GM21576 (cell line): ENCODE data around the gene PIGR.

Experiments used
- ATAC-seq: cut with Tn5 transposase; IDR thresholded peaks from one replicate; pipeline ENCODE4 v1.9.1; 2021; ENCODE audit warnings: mild to moderate bottlenecking, moderate library complexity; ENCODE audit not compliant: unreplicated experiment

The PIGR gene

DNA sequence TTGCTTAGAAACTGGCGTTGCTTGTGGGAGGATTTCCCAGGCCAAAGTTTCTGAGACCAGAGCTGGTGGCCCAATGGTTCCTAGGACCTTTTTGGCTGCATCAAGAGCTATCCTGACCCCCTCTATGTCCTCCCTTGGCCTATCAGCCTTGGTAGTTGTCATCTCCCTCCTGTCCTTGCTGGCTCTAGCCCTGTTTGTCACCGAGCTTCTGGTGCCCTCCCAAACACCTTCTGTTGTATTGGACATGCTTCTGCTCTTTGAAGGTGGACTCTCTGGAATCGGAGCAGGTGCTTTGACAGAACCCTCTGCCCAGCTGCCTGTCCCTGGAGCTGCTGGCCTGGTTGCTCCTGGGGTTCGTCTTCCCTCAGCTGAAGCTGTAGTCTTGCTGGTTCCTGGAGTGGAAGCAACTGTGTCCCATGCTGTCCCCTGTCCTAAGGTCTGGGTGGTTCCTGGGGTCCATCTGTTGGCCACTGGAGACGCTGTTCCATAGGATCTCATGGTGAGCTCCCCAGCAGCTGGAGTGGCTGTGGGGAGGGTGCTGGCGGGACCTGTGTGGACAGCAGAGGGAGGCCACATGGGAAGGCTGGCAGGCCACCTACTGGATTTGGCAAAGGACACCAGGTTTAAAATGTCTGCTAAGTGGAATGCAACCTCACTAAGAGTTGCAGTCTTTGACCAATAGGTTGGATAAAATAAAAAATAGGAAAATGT is 14.6 kb upstream of the PIGR start:
- no peak for ATAC-seq

DNA sequence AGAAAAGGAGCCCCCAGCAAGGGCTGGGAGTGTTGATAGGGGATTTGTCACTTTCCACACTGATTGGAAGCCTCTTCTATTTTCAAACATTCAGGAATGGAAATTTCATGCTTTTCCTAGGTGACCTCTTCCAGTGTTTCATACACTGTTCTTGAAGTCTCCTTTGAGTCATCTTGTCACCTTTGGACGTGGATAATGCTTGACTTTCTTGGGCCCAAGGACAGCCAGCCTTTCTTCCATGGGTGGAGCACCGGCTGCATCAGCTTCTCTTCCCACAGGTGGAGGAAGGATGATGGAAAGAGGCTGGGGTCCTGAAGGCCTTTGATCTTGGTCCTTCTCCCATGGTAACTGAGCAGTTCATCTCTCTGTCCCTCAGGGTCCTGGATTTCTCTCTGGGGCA is 11.9 kb upstream of the PIGR start:
- no peak for ATAC-seq

DNA sequence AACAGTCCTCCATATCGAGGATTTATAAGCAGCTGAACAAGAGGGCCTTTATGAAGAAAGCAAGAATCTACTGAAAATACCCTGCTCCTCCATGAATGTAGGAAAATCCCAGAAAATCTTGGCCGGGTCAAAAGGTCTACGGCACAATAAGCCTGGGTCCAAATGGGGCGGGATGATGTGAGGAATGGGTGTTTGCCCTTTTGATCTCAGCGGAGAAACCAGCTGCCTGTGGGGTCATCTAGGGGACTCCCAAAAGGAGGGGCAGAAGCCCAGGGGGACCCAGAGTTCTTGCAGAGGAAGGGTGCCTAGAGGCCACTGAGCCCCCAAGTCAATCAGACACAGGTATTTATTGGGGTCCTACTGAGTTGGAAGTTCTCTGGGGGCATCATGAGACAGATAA is 11.4 kb upstream of the PIGR start:
- ATAC-seq: no peak

DNA sequence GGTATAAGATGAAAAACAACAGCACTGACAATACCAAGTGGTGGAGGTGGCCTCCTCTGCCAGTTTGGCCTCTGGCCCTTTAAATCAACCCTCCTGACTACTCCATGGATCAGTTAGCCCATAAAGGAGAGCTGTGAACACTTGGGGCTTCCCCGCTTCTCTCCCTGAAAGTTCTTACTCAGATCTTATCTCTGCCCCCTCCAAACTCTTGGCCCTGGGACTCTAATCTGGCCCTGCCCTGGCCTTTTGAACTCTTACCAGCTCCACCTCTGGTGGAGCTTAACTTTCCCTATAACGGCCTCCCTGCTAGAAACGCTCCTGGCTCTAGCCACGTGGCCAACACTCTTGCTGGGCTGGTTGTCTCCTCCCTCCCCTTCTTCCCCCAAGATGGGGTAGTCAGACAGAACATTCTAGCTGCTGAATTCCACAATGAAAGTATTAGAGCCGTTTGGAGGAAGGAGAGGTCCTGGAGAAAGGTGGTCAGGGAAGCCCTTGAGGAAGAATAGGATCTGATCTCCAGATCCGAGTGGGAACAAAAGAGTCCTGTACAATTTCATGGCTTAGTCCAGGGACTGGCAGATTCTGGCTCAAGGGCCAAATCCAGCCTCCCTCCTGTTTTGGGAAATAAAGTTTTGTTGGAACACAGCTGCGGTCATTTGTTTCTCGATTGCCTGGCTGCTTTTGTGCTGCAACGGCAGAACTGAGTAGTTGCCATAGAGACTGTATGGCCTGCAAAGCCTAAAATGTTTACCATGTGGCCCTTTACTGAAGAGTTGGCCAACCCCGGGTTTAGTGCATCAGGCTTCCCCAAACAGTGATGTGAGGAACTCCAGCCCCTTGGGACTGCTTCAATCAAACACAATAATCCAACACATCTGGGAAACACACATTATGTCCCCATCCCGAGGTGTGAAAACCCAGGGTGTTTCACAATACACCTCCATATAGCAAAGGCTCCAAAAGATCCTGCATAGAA is 9.5 kb upstream of the PIGR start:
- ATAC-seq: no peak

DNA sequence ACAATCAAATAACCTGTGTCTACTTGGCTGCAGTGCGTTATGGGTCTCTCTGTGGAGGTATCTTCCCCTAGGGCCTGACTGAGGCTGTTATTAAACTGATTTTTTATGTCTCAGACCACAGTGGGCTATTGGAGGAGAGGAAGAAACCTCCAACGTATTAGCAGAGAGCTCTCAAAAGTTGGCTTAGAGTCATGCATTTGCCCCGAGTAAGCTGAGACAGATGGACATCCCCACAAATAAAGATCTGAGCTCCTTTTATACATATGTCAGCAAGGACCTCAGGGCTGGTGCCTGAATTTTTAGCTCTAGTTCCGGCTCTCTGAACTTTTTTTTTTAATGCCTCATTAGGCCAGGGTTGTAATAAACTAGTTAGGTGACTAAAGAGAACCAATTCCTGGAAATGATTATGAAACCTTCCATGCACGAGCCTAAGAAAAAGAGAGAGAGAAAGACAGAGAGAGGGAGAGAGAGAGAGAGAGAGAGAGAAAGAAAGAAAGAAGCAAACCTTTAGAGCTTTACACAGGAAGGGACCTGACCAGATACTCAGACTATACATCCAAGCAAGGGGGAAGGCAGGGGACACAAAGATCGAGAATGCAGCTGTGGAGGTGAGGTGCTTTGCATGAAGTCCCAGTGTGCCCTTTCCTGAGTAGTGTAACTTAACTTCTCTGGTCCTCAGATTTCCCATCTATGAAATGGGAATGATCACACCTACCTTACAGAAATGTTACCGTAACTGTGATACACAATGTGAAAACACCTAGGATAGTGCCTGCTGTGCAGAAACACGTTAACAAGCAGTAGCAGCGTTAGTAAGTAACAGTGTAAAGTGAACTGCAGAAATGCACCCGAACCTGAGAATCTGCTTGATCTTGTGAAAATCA is 8.4 kb upstream of the PIGR start:
- no peak for ATAC-seq

DNA sequence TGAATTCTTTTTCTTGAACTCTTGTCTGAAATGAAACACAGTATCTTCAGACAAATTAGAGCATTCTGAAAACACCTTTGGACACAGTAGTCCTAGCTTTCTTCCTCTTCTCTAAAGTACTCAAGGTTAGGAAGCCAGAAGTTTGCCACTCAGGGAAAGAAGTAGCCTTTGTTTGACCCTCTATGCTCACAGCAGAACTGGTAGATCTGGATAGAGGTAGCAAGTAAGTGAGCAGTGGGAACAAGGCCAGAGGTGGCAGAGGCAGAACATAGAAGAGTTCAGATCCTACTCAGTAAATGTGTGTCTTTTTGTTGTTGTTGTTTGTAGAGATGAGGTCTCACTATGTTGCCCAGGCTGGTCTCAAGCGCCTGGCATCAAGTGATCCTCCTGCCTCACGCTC is 7.4 kb upstream of the PIGR start:
- ATAC-seq: no peak

DNA sequence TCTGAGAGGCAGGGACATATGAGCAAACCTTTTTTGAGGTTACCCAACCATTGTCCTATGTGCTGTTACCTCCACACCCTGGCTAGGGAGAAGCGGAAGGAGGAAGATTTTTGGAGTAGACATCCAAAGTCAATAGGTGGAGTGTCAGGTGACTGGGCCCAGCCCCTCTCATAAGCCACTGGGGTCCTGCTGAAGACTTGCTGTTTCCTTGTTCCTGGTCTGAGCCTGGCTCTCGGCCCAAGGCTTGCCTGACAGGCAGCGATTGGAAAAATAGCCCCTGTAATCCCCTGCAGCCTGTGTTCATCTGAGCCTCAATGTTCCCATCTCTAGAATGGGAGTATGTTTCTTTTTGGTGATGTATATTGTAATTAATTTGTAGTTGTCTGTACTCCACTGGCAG is 6.9 kb upstream of the PIGR start:
- ATAC-seq: no peak

DNA sequence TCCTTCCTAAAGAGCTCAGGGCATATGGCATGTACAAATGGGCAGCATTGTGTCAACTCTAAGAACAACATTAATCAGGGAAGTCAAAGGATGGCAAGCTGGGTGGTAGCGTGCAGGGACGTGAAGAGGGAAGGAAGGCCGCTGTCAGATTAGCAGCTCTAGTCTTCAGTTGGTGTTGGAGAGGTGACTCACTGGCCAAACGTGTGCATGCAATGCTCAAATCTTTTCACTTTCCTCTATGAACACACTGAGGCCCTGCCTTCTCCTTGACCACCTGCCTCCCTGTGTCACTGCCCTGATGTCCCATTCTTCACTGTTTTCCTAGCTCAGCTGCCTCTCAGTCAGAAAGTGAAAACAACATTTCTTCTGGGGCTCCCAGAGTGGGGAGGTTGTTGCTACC is 5.9 kb upstream of the PIGR start:
- ATAC-seq: no peak

DNA sequence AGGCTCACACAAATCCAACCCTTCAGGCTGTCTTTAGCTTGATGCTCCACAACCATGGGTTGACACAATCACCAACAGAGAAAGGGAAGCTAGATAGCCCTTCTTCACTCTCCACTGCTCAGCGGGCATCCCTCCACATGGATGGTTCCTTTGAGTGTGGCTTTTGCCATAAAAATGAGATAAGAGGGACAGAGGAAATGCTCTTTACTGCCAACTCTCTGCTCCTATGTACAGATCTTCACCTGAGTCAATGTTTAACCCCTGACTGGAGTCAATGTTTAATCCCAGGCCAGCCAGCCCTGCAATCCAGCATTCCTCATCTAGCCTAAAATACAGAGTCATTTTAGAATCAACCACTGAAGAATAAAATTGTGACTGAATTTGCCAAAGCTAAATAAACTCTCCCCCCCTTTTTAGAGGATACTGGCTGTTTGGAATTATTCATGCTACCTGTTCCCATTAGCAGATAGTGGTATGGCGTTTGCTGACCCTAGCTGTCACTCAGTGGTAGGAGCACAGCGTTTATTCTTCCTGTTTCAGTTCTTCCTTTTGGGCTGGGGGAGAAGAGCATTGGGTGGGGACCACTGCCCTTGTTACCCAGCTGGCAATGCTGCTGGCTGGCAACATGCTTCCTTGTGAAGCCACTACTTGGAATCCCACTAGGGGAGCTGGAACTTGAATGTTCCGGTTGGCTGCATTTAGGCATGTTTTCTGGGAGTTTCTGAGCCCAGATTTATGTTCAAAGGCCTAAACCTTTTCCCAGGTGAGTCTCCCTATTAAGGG is 5.2 kb upstream of the PIGR start:
- ATAC-seq: no peak

DNA sequence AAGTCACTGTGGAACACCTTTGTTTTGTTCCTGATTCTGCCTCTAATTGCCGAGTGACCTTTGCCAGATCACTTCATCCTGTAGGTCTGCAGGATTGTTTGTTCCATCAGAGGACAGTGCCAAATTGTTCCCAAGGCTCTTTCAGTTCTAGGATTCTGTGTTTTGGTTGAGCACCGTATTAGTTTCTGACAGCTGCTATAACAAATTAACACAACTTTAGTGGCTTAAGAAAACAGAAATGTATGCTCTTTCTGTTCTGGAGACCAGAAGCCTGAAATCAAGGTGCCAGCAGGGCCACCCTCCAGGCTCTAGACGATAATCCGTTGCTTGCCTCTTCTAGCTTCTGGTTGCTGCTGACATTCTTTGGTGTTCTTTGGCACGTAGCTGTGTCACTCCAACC is 3.4 kb upstream of the PIGR start:
- ATAC-seq: no peak

DNA sequence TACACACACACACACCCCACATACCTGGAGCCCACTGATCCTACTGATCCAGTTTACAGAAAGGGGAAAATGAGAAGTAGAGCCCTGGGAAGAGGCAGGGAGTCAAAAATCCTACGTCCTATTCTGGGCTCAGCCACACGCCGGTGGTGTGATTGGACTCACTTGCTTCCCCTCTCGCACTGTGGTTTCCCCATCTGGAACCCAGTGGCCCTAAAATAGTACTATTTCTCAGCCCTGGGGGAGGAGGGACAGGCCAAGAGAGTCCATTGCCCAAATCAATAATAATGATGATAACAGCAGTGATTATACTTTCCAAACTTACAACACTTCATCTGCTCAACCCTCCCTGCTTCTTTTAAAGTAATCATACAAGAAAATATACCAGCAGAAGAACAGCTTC is 2.9 kb upstream of the PIGR start:
- ATAC-seq: no peak

DNA sequence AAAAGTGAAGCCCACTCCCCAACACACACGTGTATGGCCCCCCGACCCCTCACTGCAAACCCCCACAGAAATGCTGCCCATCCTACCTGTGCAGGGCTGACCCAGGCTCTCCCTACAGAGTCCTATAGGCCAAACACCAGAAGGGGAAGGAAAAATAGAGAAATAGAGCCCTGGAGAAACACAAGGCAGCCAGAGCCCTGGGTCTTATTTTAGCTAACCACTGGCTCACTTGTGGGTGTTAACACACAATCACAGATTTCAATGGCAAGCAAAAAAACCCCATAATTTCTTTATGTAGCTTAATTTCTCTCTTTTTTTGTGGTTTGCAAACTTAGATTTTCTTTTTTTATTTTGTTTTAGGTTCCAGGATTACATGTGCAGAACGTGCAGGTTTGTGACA is 989 bp upstream of the PIGR start:
- ATAC-seq: no peak

DNA sequence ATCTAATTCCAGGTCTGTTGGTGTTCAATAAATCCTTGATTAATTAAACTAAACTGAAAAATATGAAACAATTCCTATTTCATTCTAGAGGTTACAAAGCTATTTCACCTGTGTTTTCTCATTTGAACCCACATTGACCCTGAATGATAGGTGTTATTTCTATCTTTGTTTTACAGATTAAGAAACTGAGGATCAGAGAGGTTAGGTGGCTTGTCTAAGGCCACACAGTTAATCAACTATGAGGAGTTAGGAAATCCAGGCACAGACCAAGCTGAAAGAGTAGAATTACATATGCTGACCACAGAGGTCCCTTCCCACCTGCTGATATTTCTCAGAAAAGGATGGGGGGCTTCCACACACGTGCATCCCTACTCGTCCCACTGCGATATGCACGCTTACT is 487 bp downstream of the PIGR start:
- no peak for ATAC-seq

DNA sequence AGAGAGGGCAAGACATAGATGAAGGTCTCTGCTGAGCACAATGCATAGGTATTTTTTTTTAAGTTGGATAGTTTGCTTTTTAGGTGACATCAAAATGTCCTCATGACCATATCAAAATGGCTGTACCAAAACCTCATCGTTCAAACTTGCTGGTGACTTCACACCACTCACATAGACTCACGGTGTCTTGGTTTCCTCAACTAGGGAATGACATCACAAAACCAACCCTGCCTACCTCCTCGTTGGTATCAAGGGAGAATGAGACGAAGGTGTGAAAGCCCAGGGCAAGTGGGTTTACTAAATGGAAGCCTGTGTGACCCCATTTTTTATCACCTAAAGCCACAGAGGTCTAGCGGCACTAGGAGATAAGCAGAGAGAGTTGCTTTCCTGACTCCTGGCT is 1.6 kb downstream of the PIGR start:
- no peak for ATAC-seq

DNA sequence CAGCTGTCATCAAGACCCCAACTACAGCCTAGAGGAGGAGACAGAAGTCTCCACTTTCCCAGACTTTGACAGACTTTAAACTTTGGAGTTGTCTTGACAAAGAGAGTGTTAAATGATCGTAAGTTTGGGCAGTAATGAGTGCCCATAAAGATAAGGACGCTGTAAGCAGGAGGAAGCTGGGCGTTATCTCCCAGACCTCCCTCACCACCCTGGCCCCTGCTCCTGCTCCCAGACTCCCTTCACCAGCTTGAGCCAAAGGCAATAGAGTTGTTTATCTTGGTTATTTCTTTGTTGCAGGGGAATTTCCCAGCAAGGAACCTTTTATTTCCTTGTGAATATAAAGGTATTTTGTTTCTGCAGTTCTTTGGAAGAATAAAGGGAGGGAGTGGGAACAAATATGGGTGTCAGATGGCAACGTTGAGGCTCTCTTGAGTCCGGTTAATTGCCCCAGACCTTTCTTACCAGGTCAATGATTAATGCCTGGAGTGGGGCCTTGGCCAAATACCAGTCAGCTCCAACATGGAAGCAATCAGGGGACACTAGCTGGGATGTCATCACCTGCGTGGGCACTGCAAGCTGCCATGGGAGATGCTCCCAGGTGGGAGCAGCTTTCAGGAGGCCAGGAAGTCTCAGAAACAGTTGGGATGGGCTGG is 4.4 kb downstream of the PIGR start:
- ATAC-seq: no peak

DNA sequence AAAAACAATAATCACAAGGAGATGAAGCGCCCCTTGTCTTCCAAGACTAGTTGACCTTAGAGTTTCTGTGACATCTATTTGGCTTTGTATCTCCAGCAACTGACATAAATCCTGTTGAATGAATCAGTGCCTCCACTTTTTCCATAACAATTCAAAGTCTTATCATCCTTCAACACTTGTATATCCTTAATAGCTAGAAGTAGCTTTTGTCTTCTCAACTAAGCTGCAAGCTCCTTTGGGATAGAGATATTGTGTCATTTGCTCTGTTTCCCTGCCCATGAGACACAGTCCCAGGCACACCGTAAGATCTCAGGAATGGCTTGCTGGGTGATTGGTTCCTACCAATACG is 5.7 kb downstream of the PIGR start:
- ATAC-seq: no peak

DNA sequence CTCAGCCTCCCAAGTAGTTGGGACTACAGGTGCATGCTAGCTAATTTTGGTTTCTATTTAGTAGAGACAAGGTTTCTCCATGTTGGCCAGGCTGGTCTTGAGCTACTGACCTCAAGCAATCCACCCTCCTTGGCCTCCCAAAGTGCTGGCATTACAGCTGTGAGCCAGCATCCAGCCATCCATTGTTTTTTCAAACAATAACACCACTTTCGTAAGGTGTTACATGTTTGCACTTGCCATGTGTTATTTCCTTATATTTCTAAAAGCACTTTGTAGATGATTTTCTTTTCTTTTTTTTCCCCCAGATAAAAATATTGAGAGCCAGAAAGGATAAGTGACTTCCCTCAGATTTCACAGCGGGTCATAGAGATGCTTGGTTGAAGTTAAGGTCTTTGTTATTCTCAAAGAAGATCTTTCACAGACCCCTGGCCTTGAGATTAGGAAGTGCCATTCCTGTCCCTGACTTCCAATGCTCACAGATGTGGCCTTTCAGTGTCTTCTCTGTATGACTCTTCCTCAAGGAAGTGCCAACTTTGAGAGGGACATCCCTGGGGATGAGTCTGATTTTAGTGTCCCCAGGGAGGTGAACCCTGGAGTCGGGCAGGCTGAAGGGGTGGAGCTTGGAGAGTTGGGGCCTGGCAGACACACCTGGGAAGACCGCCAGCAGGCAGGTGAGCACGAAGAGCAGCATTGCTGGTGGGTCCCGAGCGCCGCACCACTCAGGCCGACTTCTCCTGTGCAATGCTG is 6.3 kb downstream of the PIGR start:
- ATAC-seq: no peak

DNA sequence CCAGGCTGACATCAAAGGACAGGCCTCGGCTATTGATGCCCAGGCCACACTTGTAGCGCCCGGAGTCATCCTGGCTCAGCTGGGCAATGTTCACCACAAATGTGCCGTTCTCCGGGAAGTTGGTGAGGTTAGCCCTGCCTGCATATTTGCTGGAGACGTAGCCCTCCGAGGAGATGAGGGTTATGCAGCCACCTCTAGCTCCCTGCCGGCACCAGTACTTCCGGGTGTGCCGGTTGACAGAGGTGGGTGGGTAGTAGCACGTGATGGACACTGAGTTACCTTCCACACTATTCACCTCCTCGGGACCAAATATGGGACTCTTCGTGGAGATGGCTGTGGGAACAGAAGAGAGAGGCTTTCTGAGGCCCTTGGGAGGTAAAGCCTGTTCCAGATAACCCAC is 7.1 kb downstream of the PIGR start:
- ATAC-seq: no peak

DNA sequence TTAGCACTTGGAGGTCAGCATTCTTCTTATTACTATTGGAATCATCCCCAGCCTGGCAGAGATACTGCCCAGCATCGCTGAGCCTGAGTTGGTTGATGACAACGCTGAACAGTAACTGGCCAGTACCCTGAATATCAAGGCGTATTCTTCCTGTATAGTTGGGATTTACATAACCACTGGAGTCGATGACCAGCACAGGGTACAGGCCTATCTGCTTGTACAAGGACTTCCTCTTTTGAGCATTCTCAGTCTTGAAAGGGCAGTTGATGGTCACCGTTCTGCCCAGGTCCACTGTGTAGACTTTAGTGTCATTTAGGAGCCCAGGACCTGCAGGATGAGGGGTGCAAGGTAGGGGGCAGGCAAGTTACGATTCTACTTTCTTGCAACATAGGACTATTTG is 8.8 kb downstream of the PIGR start:
- no peak for ATAC-seq
